Panc1 (cell line): ENCODE data around the gene TBC1D10A. TPM values are rescaled to one million over a fixed set of nuclear protein-coding genes. Genes with fewer than 3 reads are reported as not detected.

Experiments
- ATAC-seq: fragments of 200-7000 bp; cut with Tn5 transposase; 2 replicates; pipeline ENCODE4 v1.9.1; 2020; ENCODE audit warnings: mild to moderate bottlenecking, moderate library complexity
- BruUV-seq: library from RNA; stranded (reverse); fragments of 400-500 nt; replicated peaks from 2 replicates; lab custom pipeline; 2021; lab: Mats Ljungman, UMichigan
- CTCF ChIA-PET: fragments of 300-600 bp; sonication (Branson Sonifier 250); formaldehyde crosslinking; loops from one replicate; lab custom pipeline; 2022; ENCODE audit warnings: antibody characterized with exemption; lab: Charles Lee
- POLR2A ChIA-PET: fragments of 300-600 bp; sonication (Branson Sonifier 250); formaldehyde crosslinking; loops from one replicate; lab custom pipeline; 2022; ENCODE audit warnings: antibody characterized with exemption; lab: Charles Lee
- DNase-seq: peaks from one replicate; pipeline ENCODE4 v3.0.0-alpha.2; 2010; ENCODE audit warnings: low read depth, low spot score
- H3K27ac ChIP-seq: 2 replicates; pipeline ENCODE4 v1.5.1; 2011; ENCODE audit warnings: mild to moderate bottlenecking, low read length, inconsistent platforms
- H3K27me3 ChIP-seq: fragments of 200-500 bp; sonication (Bioruptor generic); 2 replicates; pipeline ENCODE4 v1.6.0; 2014; ENCODE audit warnings: low read length, inconsistent platforms; ENCODE audit not compliant: control insufficient read depth, insufficient read depth
- H3K36me3 ChIP-seq: fragments of 200-500 bp; sonication (Bioruptor generic); 2 replicates; pipeline ENCODE4 v1.5.1; 2014; ENCODE audit warnings: inconsistent platforms, mild to moderate bottlenecking, low read length, moderate library complexity; ENCODE audit not compliant: control insufficient read depth, insufficient read depth
- H3K4me1 ChIP-seq: 2 replicates; pipeline ENCODE4 v1.5.1; 2011; ENCODE audit warnings: inconsistent platforms, mild to moderate bottlenecking, low read length, moderate library complexity; ENCODE audit not compliant: control insufficient read depth, insufficient read depth
- H3K4me3 ChIP-seq, 2 experiments: 2 replicates each; pipeline ENCODE4 v1.5.1; 2011 to 2012; ENCODE audit warnings: low read depth in 2 of 2, low read length in 2 of 2, mild to moderate bottlenecking in 2 of 2, inconsistent platforms in 1 of 2, moderate library complexity in 1 of 2
- H3K9me3 ChIP-seq: fragments of 200-500 bp; sonication (Bioruptor generic); 2 replicates; pipeline ENCODE4 v1.5.1; 2014; ENCODE audit warnings: low read depth, mild to moderate bottlenecking, inconsistent platforms, low read length, moderate library complexity; ENCODE audit not compliant: control insufficient read depth, insufficient read depth
- CTCF ChIP-seq: fragments of 450-650 bp; IDR thresholded peaks from 2 replicates; pipeline ENCODE4 v1.5.1; 2017; ENCODE audit warnings: mild to moderate bottlenecking
- POLR2AphosphoS5 ChIP-seq: IDR thresholded peaks from 2 replicates; pipeline ENCODE4 v1.6.1; 2012; ENCODE audit warnings: mild to moderate bottlenecking, low read depth, low read length, moderate library complexity
- SIN3A ChIP-seq: IDR thresholded peaks from 2 replicates; pipeline ENCODE4 v1.6.1; 2012; ENCODE audit warnings: low read depth, mild to moderate bottlenecking, low read length, moderate library complexity, borderline replicate concordance; ENCODE audit not compliant: insufficient read depth
- TCF7L2 ChIP-seq: IDR thresholded peaks from 2 replicates; pipeline ENCODE4 v1.6.1; 2011; ENCODE audit warnings: mild to moderate bottlenecking, low read depth, low read length, inconsistent platforms
- in situ Hi-C: cut with HindIII; loops from 2 replicates; pipeline ENCODE4 v1.10.0; 2016; ENCODE audit warnings: low sequenced_read_pairs, low pct_unique_long_range_greater_than_20kb
- intact Hi-C: fragments of 100-400 bp; cut with micrococcal nuclease; formaldehyde crosslinking; loops from one replicate; pipeline ENCODE4 v1.10.0; 2022; ENCODE audit not compliant: unreplicated experiment
- total RNA-seq: library from RNA; stranded (reverse); gene quantifications from one replicate; pipeline ENCODE4 v1.2.1, GENCODE V29; 2021; ENCODE audit not compliant: unreplicated experiment
- TF ChIP-seq, protein P1 (sequence below), 2 experiments: IDR thresholded peaks; 2 replicates each; pipeline ENCODE4 v1.6.1; 2011 to 2012; ENCODE audit warnings: low read depth in 2 of 2, control low read depth in 1 of 2, low read length in 1 of 2, mild to moderate bottlenecking in 1 of 2, moderate library complexity in 1 of 2; ENCODE audit not compliant: insufficient read depth in 1 of 2

TBC1D10A gene
- total RNA-seq, 1 experiment from 2014 or later: 14.9 TPM

DNA sequence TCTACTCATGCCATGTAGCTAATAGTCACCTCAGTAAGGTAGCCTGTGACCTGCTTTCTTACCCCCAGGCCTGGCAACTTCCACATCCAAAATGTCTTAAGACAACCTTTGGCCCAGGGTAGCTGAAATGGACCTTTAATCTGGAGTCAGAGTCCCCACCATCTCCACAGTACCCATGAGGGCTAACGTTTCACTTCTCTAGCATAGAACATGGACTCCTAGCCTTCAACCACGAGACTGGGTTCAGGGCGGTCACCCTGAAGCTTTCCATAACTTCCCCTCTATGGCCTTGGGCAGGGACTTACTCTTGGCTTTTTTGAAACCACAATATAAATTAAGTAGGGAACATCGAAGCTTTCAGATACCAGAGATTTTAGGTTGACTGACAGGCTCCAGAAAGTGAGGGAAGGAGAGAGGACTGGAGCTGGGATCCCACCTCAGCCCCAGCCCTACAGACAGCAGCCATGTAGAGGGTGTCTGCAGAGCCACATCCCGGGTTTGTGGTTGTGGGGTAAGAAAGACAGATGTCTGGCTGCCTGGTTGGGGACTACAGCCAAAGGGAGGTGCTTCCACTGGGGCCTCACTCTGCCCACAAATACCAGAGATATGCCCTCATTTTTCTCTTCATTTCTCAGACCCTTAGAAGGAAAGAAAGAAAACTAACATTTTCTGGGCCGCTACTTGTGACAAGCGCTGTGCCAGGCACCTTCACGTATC, 2.6 kb downstream of the TBC1D10A start:
- no peaks in the 10 kb centered on the region for H3K27me3 ChIP-seq
- H3K27ac ChIP-seq: no peak overlapping the region
- no peak for TF ChIP-seq CTCF
- no peak for TF ChIP-seq SIN3A
- TF ChIP-seq, protein P1, sequence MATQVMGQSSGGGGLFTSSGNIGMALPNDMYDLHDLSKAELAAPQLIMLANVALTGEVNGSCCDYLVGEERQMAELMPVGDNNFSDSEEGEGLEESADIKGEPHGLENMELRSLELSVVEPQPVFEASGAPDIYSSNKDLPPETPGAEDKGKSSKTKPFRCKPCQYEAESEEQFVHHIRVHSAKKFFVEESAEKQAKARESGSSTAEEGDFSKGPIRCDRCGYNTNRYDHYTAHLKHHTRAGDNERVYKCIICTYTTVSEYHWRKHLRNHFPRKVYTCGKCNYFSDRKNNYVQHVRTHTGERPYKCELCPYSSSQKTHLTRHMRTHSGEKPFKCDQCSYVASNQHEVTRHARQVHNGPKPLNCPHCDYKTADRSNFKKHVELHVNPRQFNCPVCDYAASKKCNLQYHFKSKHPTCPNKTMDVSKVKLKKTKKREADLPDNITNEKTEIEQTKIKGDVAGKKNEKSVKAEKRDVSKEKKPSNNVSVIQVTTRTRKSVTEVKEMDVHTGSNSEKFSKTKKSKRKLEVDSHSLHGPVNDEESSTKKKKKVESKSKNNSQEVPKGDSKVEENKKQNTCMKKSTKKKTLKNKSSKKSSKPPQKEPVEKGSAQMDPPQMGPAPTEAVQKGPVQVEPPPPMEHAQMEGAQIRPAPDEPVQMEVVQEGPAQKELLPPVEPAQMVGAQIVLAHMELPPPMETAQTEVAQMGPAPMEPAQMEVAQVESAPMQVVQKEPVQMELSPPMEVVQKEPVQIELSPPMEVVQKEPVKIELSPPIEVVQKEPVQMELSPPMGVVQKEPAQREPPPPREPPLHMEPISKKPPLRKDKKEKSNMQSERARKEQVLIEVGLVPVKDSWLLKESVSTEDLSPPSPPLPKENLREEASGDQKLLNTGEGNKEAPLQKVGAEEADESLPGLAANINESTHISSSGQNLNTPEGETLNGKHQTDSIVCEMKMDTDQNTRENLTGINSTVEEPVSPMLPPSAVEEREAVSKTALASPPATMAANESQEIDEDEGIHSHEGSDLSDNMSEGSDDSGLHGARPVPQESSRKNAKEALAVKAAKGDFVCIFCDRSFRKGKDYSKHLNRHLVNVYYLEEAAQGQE (IDR thresholded peaks at IDR 0.05; ENCODE audit: insufficient read depth in 1 of 2, low read depth in 2 of 2, low read length in 1 of 2): no peak
- no peak for TF ChIP-seq POLR2AphosphoS5
- TF ChIP-seq TCF7L2: no peak
- ChIA-PET POLR2A (no interaction called here), CTCF (interaction anchor here (1.4 kb wide), 1 partner anchor 36 kb away, joined by 5 read pairs; no protein-coding TSS in a partner anchor)
- H3K9me3 ChIP-seq: no peaks in the 10 kb centered on the region
- BruUV-seq: TSS peak; percentile 66
- H3K4me3 ChIP-seq: no peak overlapping the region; a peak in 1 of 4 replicates
- DNase-seq: no peak
- intact Hi-C loops: no loop called here
- no peaks in the 10 kb centered on the region; the same call in 1 of the 2 replicates for H3K36me3 ChIP-seq
- peaks cover 16% of the 10 kb centered on the region for H3K4me1 ChIP-seq
- in situ Hi-C loops: no loop called here
- ATAC-seq: no peak

GRCh38 chr22:30323246-30323645, 3.5 kb downstream of the TBC1D10A start:
- Histone ChIP-seq H3K27ac (no peak overlapping the region), H3K4me1 (peaks cover 16% of the 10 kb centered on the region), H3K9me3 (no peaks in the 10 kb centered on the region), H3K36me3 (no peaks in the 10 kb centered on the region; the same call in 1 of the 2 replicates), H3K27me3 (no peaks in the 10 kb centered on the region), H3K4me3 (no peak overlapping the region)
- intact Hi-C loops (no loop called here), in situ Hi-C loops (no loop called here)
- no TSS peak for BruUV-seq
- ChIA-PET POLR2A (no interaction called here), CTCF (no interaction called here)
- no peak for DNase-seq
- no peak for ATAC-seq
- TF ChIP-seq POLR2AphosphoS5 (no peak), TCF7L2 (no peak), CTCF (no peak), SIN3A (no peak)
- TF ChIP-seq, protein P1 (IDR thresholded peaks at IDR 0.05; ENCODE audit: insufficient read depth in 1 of 2, low read depth in 2 of 2, low read length in 1 of 2): no peak
